K562 (cell line): ENCODE data around the gene ALG11. TPM values are rescaled to one million over a fixed set of nuclear protein-coding genes. Genes with fewer than 3 reads are reported as not detected.
"Not testable (repeated sequence)": the region's sequence is repeated elsewhere in the genome, so short reads cannot be mapped to it uniquely, and the experiment has no call there.

Experiments
- ATAC-seq: fragments of 200-7000 bp; cut with Tn5 transposase; 3 replicates; pipeline ENCODE4 v1.9.1; 2020; ENCODE audit warnings: moderate library complexity
- BruUV-seq: library from RNA; stranded (reverse); fragments of 400-500 nt; replicated peaks from 2 replicates; lab custom pipeline; 2021; lab: Mats Ljungman, UMichigan
- CTCF ChIA-PET: fragments of 300-600 bp; formaldehyde crosslinking; extraction: SDS; loops from one replicate; lab custom pipeline; 2021; ENCODE audit warnings: low intra/inter-chr PET ratio; lab: Yijun Ruan, JAX
- POLR2A ChIA-PET: fragments of 300-600, 350-650 bp; sonication (Branson Sonifier 250); formaldehyde crosslinking; extraction: SDS; loops from one replicate; lab custom pipeline; 2021; ENCODE audit warnings: antibody characterized with exemption, inconsistent platforms; lab: Yijun Ruan, JAX
- DNase-seq, 4 experiments: peaks; one replicate each; pipeline versions ENCODE4 v3.0.0 to v3.0.0-alpha.2; 2011 to 2018; ENCODE audit warnings: low spot score in 3 of 4, mixed read lengths in 3 of 4; ENCODE audit errors: extremely low read depth in 1 of 4
- FAIRE-seq: peaks from 2 replicates; lab custom pipeline; 2011; peaks lifted over from hg19 to GRCh38; lab: Jason Lieb, UNC
- H2AFZ ChIP-seq: 2 replicates; pipeline ENCODE4 v1.6.0; 2011; ENCODE audit warnings: low read depth, low read length, control low read depth, inconsistent platforms
- H3K27ac ChIP-seq: fragments of 200-600 bp; 3 replicates; pipeline ENCODE4 v1.8.0; 2011; ENCODE audit warnings: low read depth, mild to moderate bottlenecking, control low read depth, inconsistent platforms, low read length, moderate library complexity, mixed read lengths; ENCODE audit errors: extremely low read depth
- H3K27me3 ChIP-seq, 2 experiments: fragments of 300-600 bp in 1 of 2; 2 replicates in 1 of 2; 3 replicates in 1 of 2; pipeline versions ENCODE4 v1.6.0 to v1.8.0; 2011; ENCODE audit warnings: inconsistent platforms in 2 of 2, low read length in 2 of 2, mild to moderate bottlenecking in 1 of 2, mixed read lengths in 1 of 2, moderate library complexity in 1 of 2; ENCODE audit not compliant: control insufficient read depth in 2 of 2, insufficient read depth in 2 of 2
- H3K36me3 ChIP-seq: fragments of 300-600 bp; 3 replicates; pipeline ENCODE4 v1.8.0; 2011; ENCODE audit warnings: mild to moderate bottlenecking, low read length, inconsistent platforms; ENCODE audit not compliant: control insufficient read depth, insufficient read depth
- H3K4me1 ChIP-seq, 2 experiments: fragments of 200-600 bp in 1 of 2; replicated peaks in 1 of 2; 2 replicates in 1 of 2; 3 replicates in 1 of 2; pipeline versions ENCODE4 v1.5.1 to v1.8.0; 2011; ENCODE audit warnings: inconsistent platforms in 2 of 2, low read length in 2 of 2, mild to moderate bottlenecking in 1 of 2, mixed read lengths in 1 of 2, moderate library complexity in 1 of 2; ENCODE audit not compliant: control insufficient read depth in 2 of 2, insufficient read depth in 2 of 2
- H3K4me2 ChIP-seq: 2 replicates; pipeline ENCODE4 v1.6.1; 2011; ENCODE audit warnings: low read length, control low read depth, inconsistent platforms, mixed read lengths; ENCODE audit not compliant: insufficient read depth
- H3K4me3 ChIP-seq: fragments of 200-600 bp; sonication (generic), shearing (Covaris generic); 2 replicates; pipeline ENCODE4 v1.5.1; 2016; ENCODE audit warnings: control low read depth, inconsistent platforms
- H3K79me2 ChIP-seq: fragments of 200-600 bp; 3 replicates; pipeline ENCODE4 v1.8.0; 2011; ENCODE audit warnings: low read length, inconsistent platforms; ENCODE audit not compliant: control insufficient read depth, insufficient read depth
- H3K9ac ChIP-seq, 2 experiments: 2 replicates each; pipeline versions ENCODE4 v1.6.0 to v1.6.1; 2011; ENCODE audit warnings: low read depth in 2 of 2, low read length in 2 of 2, control low read depth in 1 of 2, inconsistent platforms in 1 of 2, mild to moderate bottlenecking in 1 of 2, mixed read lengths in 1 of 2; ENCODE audit not compliant: insufficient read depth in 1 of 2
- H3K9me1 ChIP-seq: one replicate; pipeline ENCODE4 v1.6.0; 2011; ENCODE audit warnings: inconsistent platforms, mild to moderate bottlenecking, low read length, moderate library complexity; ENCODE audit not compliant: control insufficient read depth, insufficient read depth
- H3K9me3 ChIP-seq: replicated peaks from 2 replicates; pipeline ENCODE4 v1.5.1; 2011; ENCODE audit warnings: low read depth, low read length, inconsistent platforms; ENCODE audit not compliant: control insufficient read depth, insufficient read depth
- H4K20me1 ChIP-seq: replicated peaks from 2 replicates; pipeline ENCODE4 v1.6.1; 2011; ENCODE audit warnings: low read length, inconsistent platforms, mixed read lengths; ENCODE audit not compliant: control insufficient read depth, insufficient read depth
- HDAC8 ChIP-seq: fragments of 450-650 bp; IDR thresholded peaks from 2 replicates; pipeline ENCODE4 v1.6.1; 2016; ENCODE audit warnings: mild to moderate bottlenecking, missing genetic modification characterization, moderate library complexity, missing compliant biosample characterization
- PHB2 ChIP-seq: fragments of 450-650 bp; IDR thresholded peaks from 2 replicates; pipeline ENCODE4 v1.6.1; 2017; ENCODE audit warnings: low read depth
- TARDBP ChIP-seq: fragments of 450-650 bp; IDR thresholded peaks from 2 replicates; pipeline ENCODE4 v1.6.1; 2016
- WGBS: fragments of 100-300 bp; shearing (Covaris generic); methylation state at CpG from one replicate; pipeline ENCODE4 v1.1.6; 2016; ENCODE audit warnings: low coverage, mixed read lengths; ENCODE audit not compliant: insufficient coverage; ENCODE audit errors: missing lambda C conversion rate; 5-methylcytosine and 5-hydroxymethylcytosine counted together
- in situ Hi-C: fragments of 300-500 bp; cut with MboI; formaldehyde crosslinking; loops from 4 replicates; pipeline ENCODE4 v1.15.0; 2018; ENCODE audit warnings: inconsistent platforms, mixed read lengths
- intact Hi-C: fragments of 100-400 bp; cut with micrococcal nuclease; formaldehyde crosslinking; loops from 2 replicates; pipeline ENCODE4 v1.14.2; 2022
- polyA plus RNA-seq, 8 experiments: library from polyadenylated mRNA; depleted of rRNA in 4 of 8; stranded (reverse) in 5 of 8; unstranded in 3 of 8; fragments of >200 nt; fragmentation: Nextera tagmentation in 2 of 8; fragmentation: Illumina TruSeq in 1 of 8; extraction: Ambion mirVana in 2 of 8; extraction: Trizol in 1 of 8; gene quantifications; 2 replicates each; pipeline versions ENCODE4 v1.2.1 to v1.2.3, GENCODE V29; 2011 to 2014; ENCODE audit warnings: inconsistent platforms in 1 of 8, missing spikeins in 1 of 8
- total RNA-seq, 7 experiments: library from RNA; depleted of rRNA in 6 of 7; stranded (reverse); fragments of >200 nt in 6 of 7; fragmentation: Illumina TruSeq in 2 of 7; extraction: Trizol in 2 of 7; gene quantifications; 2 replicates each; pipeline versions ENCODE4 v1.2.1 to v1.2.3, GENCODE V29; 2011 to 2021; ENCODE audit warnings: low replicate concordance in 1 of 7
- TF ChIP-seq, protein P1 (sequence below): fragments of 250-450 bp; sonication (Bioruptor Pico); IDR thresholded peaks from 2 replicates; pipeline ENCODE4 v1.4.0; 2020; ENCODE audit warnings: mild to moderate bottlenecking, moderate library complexity

ALG11 gene
- total and polyA plus RNA-seq, 9 of the 15 experiments (the other 6 are each of a cell fraction or from before 2014, with no cell fraction given), result 7.3 to 19.2 (median 16.3) TPM

GRCh38 chr13:51981355-51981754 is 30.8 kb upstream of the ALG11 start:
- FAIRE-seq (no peak), DNase-seq (no peak), ATAC-seq (no peak)
- CTCF ChIA-PET, result no interaction called here
- Histone ChIP-seq H3K9me3 (no peaks in the 10 kb centered on the region), H3K79me2 (peaks cover 61% of the 10 kb centered on the region), H3K4me1 (peaks cover 4 to 20% of the 10 kb centered on the region in 2 experiments; a peak in 3 of 5 replicates), H2AFZ (no peak overlapping the region), H3K27me3 (no peaks in the 10 kb centered on the region), H3K27ac (no peak overlapping the region), H3K36me3 (no peaks in the 10 kb centered on the region; the same call in 2 of the 3 replicates), H3K9me1 (no peaks in the 10 kb centered on the region), H3K4me2 (0 out of 2 replicates have a peak overlapping the region, but pooled peaks have one; percentile 18), H3K4me3 (no peak overlapping the region), H3K9ac (no peak overlapping the region; a peak in 1 of 4 replicates), H4K20me1 (no peaks in the 10 kb centered on the region)
- intact Hi-C loops, result no loop called here
- TF ChIP-seq HDAC8 (tag), result no peak
- TF ChIP-seq, protein P1, sequence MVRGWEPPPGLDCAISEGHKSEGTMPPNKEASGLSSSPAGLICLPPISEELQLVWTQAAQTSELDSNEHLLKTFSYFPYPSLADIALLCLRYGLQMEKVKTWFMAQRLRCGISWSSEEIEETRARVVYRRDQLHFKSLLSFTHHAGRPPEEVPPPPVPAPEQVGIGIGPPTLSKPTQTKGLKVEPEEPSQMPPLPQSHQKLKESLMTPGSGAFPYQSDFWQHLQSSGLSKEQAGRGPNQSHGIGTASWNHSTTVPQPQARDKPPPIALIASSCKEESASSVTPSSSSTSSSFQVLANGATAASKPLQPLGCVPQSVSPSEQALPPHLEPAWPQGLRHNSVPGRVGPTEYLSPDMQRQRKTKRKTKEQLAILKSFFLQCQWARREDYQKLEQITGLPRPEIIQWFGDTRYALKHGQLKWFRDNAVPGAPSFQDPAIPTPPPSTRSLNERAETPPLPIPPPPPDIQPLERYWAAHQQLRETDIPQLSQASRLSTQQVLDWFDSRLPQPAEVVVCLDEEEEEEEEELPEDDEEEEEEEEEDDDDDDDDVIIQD (CRISPR knock-in tag), result no peak
- no peak for TF ChIP-seq TARDBP
- TF ChIP-seq PHB2, result no peak
- no TSS peak for BruUV-seq
- POLR2A ChIA-PET, result interaction anchor here (0.7 to 1.0 kb wide), 2 partner anchors 10 to 11 kb away, joined by 3 read pairs; no protein-coding TSS in a partner anchor
- in situ Hi-C loops, result no loop called here
- WGBS, result 29% methylated on average over 2 of the region's 4 CpGs

DNA sequence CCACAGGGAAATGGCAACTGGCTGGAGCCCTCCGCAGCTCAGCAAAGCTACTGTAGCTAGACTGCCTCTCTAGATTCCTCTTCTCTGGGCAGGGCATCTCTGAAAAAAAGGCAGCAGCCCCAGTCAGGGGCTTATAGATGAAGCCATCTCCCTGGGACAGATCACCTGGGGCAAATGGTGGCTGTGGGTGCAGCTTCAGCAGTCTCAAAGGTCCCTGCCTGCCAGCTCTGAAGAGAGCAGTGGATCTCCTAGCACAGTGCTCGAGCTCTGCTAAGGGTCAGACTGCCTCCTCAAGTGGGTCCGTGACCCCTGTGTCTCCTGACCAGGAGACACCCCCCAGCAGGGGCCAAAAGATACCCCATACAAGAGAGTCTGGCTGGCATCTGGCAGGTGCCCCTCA is 28.9 kb upstream of the ALG11 start:
- peaks cover 4 to 14% of the 10 kb centered on the region in 2 experiments; a peak in 3 of 5 replicates for H3K4me1 ChIP-seq
- H3K27ac ChIP-seq, BruUV-seq, H3K36me3 ChIP-seq, CTCF ChIA-PET, ATAC-seq, H2AFZ ChIP-seq, H3K9me3 ChIP-seq, in situ Hi-C loops, H3K9ac ChIP-seq, H3K9me1 ChIP-seq, H3K4me2 ChIP-seq, H4K20me1 ChIP-seq, H3K4me3 ChIP-seq, H3K27me3 ChIP-seq, FAIRE-seq, intact Hi-C loops, DNase-seq: not testable (repeated sequence)
- POLR2A ChIA-PET, result interaction anchor here (1.3 to 2.0 kb wide), 2 partner anchors 10 to 34 kb away, joined by 3 to 10 read pairs; no protein-coding TSS in a partner anchor
- peaks cover 42% of the 10 kb centered on the region for H3K79me2 ChIP-seq
- WGBS, result 70% methylated on average over 2 of the region's 3 CpGs
